Measurements from ENCODE around the gene SYMPK. TPM values are rescaled to one million over a fixed set of nuclear protein-coding genes. Genes with fewer than 3 reads are reported as not detected.
"Not testable (repeated sequence)": the region's sequence is repeated elsewhere in the genome, so short reads cannot be mapped to it uniquely, and the experiment has no call there.

The SYMPK gene
- total and polyA plus RNA-seq, 9 donors, result 24.8 to 61.9 (median 50.1) TPM

GRCh38 chr19:45873219-45873772 is 10.3 kb upstream of the SYMPK start:
- no peak overlapping the region for H3K27ac ChIP-seq
- WGBS, 3 donors, result 77 to 82% (median 80%) methylated on average over 7 of the region's 7 CpGs
- no peaks in the 10 kb centered on the region for H3K36me3 ChIP-seq
- intact Hi-C loops (cut with DNase I), result loop anchor here in 1 of 4 donors (5.0 kb wide), 1 partner anchor 151 kb away; no protein-coding TSS in a partner anchor
- no peaks in the 10 kb centered on the region for H3K9me3 ChIP-seq
- no peak overlapping the region for H3K4me3 ChIP-seq
- TF ChIP-seq POLR2A (IDR thresholded peaks at IDR 0.05), result no peak
- no peak for TF ChIP-seq EP300 (IDR thresholded peaks at IDR 0.05)
- no peak for TF ChIP-seq CTCF (IDR thresholded peaks at IDR 0.05)
- no peaks in the 10 kb centered on the region for H3K4me1 ChIP-seq (ENCODE audit: insufficient read depth)
- no peaks in the 10 kb centered on the region for H3K27me3 ChIP-seq
- no peak for DNase-seq

- no peak for DNase-seq
- Histone ChIP-seq H3K27ac (no peak overlapping the region), H3K27me3 (no peaks in the 10 kb centered on the region), H3K36me3 (no peaks in the 10 kb centered on the region), H3K9me3 (no peaks in the 10 kb centered on the region), H3K4me1 (ENCODE audit: insufficient read depth) (no peaks in the 10 kb centered on the region), H3K4me3 (no peak overlapping the region)
- TF ChIP-seq CTCF (IDR thresholded peaks at IDR 0.05) (no peak), EP300 (IDR thresholded peaks at IDR 0.05) (no peak), POLR2A (IDR thresholded peaks at IDR 0.05) (no peak)
- intact Hi-C loops (cut with DNase I), result loop anchor here in 1 of 4 donors (5.0 kb wide), 1 partner anchor 150 kb away; no protein-coding TSS in a partner anchor
- 90 to 91% (median 91%) methylated on average over 33 to 34 of the region's 34 CpGs for WGBS, 3 donors
These were observed 9.4 kb upstream of the SYMPK start for GRCh38 chr19:45872095-45872919.

GRCh38 chr19:45870798-45871197 is 7.9 kb upstream of the SYMPK start:
- TF ChIP-seq POLR2A (IDR thresholded peaks at IDR 0.05) (no peak), EP300 (IDR thresholded peaks at IDR 0.05) (no peak), CTCF (IDR thresholded peaks at IDR 0.05) (no peak)
- Histone ChIP-seq H3K27ac (no peak overlapping the region), H3K4me1 (ENCODE audit: insufficient read depth) (no peaks in the 10 kb centered on the region), H3K4me3 (no peak overlapping the region), H3K9me3 (no peaks in the 10 kb centered on the region), H3K36me3 (no peaks in the 10 kb centered on the region), H3K27me3 (no peaks in the 10 kb centered on the region)
- 73 to 87% (median 76%) methylated on average over 5 of the region's 5 CpGs for WGBS, 3 donors
- intact Hi-C loops (cut with DNase I), result loop anchor here in 1 of 4 donors (5.0 kb wide), 1 partner anchor 148 kb away; no protein-coding TSS in a partner anchor
- no peak for DNase-seq

GRCh38 chr19:45867241-45867640 is 4.3 kb upstream of the SYMPK start:
- H3K9me3 ChIP-seq; DNase-seq; intact Hi-C loops (cut with DNase I); H3K36me3 ChIP-seq; H3K4me1 ChIP-seq (ENCODE audit: insufficient read depth); H3K4me3 ChIP-seq; H3K27ac ChIP-seq; H3K27me3 ChIP-seq: not testable (repeated sequence)
- 59 to 70% (median 67%) methylated on average over 4 of the region's 4 CpGs for WGBS, 3 donors

Measured in ovary (tissue), 9 donors.